GM12801 (cell line): ENCODE results near the gene DPP9.

Experiments
- TF ChIP-seq, protein P1 (sequence below): IDR thresholded peaks from one replicate; pipeline ENCODE4 v1.5.1; 2011; ENCODE audit warnings: control low read depth; ENCODE audit not compliant: insufficient read length; ENCODE audit errors: extremely low read depth

The DPP9 gene

DNA sequence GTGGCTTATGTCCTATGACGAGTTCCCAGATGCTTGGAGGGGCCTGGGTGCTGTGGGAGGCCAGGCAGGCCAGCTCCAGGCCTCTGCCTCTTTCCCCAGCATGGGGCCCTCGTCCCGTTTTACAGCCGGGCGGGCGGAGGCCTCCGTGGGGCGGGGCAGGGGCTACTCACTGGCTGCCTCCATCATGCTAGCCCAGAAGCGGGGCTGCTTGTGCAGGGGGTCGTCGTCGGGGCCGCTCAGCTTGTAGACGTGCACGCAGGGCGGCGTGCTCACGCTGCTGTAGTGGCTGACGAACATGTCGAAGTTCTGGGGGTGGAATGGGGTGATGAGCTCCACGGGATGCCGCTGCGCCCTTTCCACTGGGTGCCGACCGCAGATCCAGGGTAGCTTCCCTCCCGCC, 35.1 kb downstream of the DPP9 start:
- TF ChIP-seq, protein P1, sequence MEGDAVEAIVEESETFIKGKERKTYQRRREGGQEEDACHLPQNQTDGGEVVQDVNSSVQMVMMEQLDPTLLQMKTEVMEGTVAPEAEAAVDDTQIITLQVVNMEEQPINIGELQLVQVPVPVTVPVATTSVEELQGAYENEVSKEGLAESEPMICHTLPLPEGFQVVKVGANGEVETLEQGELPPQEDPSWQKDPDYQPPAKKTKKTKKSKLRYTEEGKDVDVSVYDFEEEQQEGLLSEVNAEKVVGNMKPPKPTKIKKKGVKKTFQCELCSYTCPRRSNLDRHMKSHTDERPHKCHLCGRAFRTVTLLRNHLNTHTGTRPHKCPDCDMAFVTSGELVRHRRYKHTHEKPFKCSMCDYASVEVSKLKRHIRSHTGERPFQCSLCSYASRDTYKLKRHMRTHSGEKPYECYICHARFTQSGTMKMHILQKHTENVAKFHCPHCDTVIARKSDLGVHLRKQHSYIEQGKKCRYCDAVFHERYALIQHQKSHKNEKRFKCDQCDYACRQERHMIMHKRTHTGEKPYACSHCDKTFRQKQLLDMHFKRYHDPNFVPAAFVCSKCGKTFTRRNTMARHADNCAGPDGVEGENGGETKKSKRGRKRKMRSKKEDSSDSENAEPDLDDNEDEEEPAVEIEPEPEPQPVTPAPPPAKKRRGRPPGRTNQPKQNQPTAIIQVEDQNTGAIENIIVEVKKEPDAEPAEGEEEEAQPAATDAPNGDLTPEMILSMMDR = no peak

DNA sequence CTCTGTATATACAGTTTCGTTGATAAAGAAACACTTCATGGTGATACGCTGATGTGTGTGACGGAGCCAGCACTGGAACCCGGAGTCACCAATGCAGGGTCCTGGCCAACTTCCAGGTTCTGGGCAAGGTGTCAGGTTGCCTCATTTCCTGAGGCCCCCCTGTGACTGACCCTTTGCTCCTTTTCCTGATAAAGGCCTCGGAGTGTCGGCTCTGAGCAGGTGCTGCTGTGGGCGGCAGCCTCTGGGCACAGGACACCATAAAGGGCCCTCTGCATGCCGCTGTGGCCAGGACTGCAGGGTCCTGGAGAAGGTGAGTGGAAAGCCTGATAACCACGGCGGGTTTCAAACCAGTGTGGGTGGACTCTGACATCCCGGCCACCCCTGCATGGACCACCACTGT, 36.2 kb downstream of the DPP9 start:
- TF ChIP-seq, protein P1 = no peak

DNA sequence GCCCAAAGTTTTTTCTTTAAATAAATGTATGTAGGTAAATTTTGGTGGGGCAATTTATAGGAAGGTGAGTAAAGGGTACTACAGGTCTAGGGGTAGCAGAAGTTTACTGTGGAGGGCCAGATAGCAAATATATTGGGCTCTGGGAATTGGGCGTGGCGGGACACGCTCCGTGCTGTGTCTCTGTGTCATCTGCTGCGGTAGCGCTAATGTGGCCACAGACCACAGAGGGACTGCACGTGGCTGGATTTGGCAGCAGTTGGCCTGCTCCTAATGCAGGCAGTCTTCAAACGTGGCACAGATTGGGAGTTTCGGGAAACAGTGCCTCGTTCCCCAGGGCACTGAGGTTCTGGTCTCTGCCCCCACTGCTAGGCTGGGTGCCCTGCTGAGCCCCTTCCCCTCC, 36.9 kb downstream of the DPP9 start:
- TF ChIP-seq, protein P1 = no peak

DNA sequence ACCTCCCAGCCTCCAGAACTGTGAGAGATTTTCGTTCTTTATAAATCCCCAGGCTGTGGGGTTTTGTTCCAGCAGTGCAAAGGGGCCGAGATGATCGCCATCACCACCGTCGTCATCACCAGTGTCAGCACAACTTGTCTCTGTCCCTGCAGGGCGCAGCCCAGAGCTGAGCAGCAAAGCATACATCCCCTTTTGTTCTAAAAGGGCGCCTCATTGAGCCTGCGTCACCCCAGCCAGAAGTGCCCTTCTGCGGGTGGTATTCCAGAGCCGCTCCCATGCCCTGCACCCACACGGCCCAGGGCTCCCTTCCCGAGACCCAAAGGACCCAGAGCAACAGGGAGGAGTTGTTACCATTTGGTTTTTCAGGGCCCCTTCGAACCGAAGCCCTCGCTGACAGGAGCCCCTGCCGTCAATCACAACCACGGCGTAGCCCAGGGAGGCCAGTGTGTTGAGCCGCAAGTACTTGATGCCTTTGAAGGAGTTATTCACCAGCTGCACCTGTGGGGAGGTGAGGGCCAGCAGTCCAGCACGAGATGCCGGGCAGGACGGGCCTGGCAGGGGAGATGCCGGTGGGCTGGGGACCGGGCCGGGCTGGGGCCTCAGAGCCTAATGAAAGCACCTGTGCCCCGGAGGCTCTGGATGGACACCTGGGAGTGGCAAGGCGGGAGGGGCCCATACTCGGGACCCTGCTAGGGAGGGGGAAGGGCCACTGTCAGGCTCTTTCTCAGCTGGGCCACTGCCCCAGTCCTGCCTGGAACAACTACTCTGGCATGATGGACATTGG, 39.1 kb downstream of the DPP9 start:
- TF ChIP-seq, protein P1 = no peak

DNA sequence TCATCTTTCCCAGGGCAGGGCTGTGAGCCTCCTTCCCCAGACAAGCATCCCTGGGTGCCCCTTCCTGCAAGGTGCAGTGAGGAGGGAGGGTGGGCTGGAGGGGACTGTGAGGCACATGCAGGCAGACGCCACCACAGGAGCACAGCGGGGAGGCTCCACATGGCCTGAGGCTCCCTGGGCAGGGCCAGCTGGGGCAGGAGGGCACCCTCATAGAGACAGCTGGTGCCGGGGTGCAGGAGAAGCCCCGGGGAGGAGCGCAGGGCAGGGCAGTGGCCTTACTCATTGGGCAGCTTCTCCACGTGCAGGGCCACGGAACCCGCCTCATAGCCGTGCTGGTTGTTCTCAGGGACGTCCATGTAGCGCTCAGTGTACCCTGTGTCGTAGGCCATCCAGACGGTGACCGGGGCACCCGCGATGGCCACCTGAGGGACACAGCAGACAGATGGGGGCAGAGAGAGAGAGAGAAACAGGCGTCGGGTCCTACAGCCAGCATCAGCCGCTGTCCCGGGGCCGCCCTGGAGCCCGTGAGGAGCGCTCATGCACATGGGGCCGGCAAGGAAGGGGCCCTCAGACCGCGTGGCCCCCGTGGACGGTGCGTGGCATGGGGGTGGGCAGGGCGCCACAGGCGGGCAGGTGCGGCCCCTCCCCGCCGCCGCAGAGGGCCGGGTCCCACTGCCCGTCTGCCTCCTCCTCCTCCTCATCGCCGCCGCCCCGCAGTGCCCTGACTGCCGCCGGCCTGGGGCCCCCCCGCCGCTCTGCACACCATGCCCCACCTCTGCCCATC, 41.0 kb downstream of the DPP9 start:
- TF ChIP-seq, protein P1 = no peak

DNA sequence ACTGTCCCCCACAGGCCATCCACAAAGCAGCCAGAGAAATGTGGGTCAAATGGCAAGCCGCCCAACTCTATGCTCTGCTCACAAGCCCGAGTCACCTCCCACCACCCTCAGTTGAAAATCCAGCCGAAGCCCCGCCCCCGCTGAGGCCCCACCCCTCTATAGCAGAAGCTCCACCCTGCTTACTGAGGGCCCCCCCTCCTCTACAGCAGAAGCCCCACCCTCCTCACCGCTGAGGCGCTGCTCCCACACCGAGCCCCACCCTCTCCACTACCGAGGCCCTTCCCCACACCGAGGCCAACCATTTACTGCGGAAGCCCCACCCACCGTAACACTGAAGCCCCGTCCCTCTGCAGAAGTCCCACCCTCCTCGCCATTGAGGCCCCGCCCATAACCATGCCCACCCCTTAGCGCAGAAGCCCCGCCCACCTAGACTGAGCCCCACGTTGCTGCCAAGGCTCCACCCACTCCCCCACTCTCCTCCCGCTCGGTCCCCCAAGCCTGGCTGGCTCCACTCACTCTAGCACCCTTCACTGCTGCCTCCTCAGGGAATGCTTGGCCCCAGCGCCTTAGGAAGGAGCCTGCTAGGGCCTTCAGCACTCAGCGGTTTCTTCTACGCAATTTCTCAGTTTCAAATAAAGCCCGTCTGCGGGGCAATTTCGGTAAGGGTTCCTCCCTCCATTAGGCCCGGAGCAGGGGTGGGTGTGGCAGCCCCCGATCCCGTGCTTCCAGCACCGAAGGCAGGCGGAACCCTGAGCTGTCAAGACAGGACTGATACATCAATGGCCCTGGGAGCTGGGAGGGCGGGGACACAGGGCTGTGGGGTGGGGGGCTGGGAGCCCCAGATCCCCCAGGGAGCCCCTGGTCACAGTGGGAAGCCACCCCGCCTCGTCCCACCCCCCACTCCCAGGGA, 44.5 kb downstream of the DPP9 start:
- TF ChIP-seq, protein P1 = no peak
